HepG2 (cell line): Measurements from ENCODE around the gene LTB4R2. TPM values are rescaled to one million over a fixed set of nuclear protein-coding genes. Genes with fewer than 3 reads are reported as not detected.

Experiments
- DZIP1 ChIP-seq: sonication (generic); formaldehyde crosslinking; IDR thresholded peaks from 2 replicates; pipeline ENCODE4 v1.5.0; 2020; ENCODE audit warnings: mild to moderate bottlenecking, missing genetic modification reagents
- E2F5 ChIP-seq: sonication (generic); formaldehyde crosslinking; conservative IDR thresholded peaks from 2 replicates; pipeline ENCODE4 v1.4.0; 2020; ENCODE audit warnings: missing genetic modification reagents
- FLYWCH1 ChIP-seq: sonication (generic); formaldehyde crosslinking; IDR thresholded peaks from 2 replicates; pipeline ENCODE4 v1.8.1; 2023; ENCODE audit warnings: mild to moderate bottlenecking, missing genetic modification reagents
- FOXO1 ChIP-seq: sonication (generic); formaldehyde crosslinking; IDR thresholded peaks from 2 replicates; pipeline ENCODE4 v1.4.0; 2020; ENCODE audit warnings: missing genetic modification reagents
- HNRNPH1 ChIP-seq: fragments of 200-400 bp; formaldehyde crosslinking; optimal IDR thresholded peaks from 2 replicates; pipeline ENCODE3; 2017; ENCODE audit warnings: mild to moderate bottlenecking, low read depth, low read length
- KDM4B ChIP-seq: sonication (generic); formaldehyde crosslinking; IDR thresholded peaks from 2 replicates; pipeline ENCODE4 v1.4.0; 2020; ENCODE audit warnings: missing genetic modification reagents
- NFKBIZ ChIP-seq: IDR thresholded peaks from 2 replicates; pipeline ENCODE4 v1.6.1; 2018; ENCODE audit warnings: missing genetic modification reagents, missing compliant biosample characterization
- NONO ChIP-seq, 2 experiments: fragments of 450-650 bp in 1 of 2; sonication (generic) in 1 of 2; formaldehyde crosslinking in 1 of 2; IDR thresholded peaks in 1 of 2; conservative IDR thresholded peaks in 1 of 2; 2 replicates each; pipeline versions ENCODE4 v1.6.1 to v1.8.0; 2017 to 2022; ENCODE audit warnings: mild to moderate bottlenecking in 1 of 2, missing genetic modification reagents in 1 of 2, moderate library complexity in 1 of 2
- PATZ1 ChIP-seq: sonication (generic); formaldehyde crosslinking; IDR thresholded peaks from 2 replicates; pipeline ENCODE4 v1.4.0; 2020; ENCODE audit warnings: missing genetic modification reagents
- POLR2A ChIP-seq, 2 experiments: IDR thresholded peaks; 2 replicates each; pipeline ENCODE4 v1.6.1; 2011; ENCODE audit warnings: low read depth in 2 of 2, low read length in 2 of 2, mild to moderate bottlenecking in 1 of 2, moderate library complexity in 1 of 2; ENCODE audit not compliant: insufficient read depth in 1 of 2
- RFX3 ChIP-seq: IDR thresholded peaks from 2 replicates; pipeline ENCODE4 v1.6.1; 2016; ENCODE audit warnings: missing biosample characterization, missing genetic modification reagents
- SMAD1 ChIP-seq: sonication (generic); formaldehyde crosslinking; IDR thresholded peaks from 2 replicates; pipeline ENCODE4 v1.4.0; 2020; ENCODE audit warnings: missing genetic modification reagents, low read depth, mild to moderate bottlenecking, borderline replicate concordance
- ZNF142 ChIP-seq: sonication (generic); formaldehyde crosslinking; IDR thresholded peaks from 2 replicates; pipeline ENCODE4 v1.4.0; 2020; ENCODE audit warnings: missing genetic modification reagents
- ZNF333 ChIP-seq: sonication (generic); formaldehyde crosslinking; IDR thresholded peaks from 2 replicates; pipeline ENCODE4 v1.4.0; 2020; ENCODE audit warnings: mild to moderate bottlenecking, missing genetic modification reagents, borderline replicate concordance
- ZNF350 ChIP-seq: sonication (generic); formaldehyde crosslinking; IDR thresholded peaks from 2 replicates; pipeline ENCODE4 v1.4.0; 2020; ENCODE audit warnings: mild to moderate bottlenecking, low read depth, missing genetic modification reagents, borderline replicate concordance
- ZNF460 ChIP-seq: sonication (generic); formaldehyde crosslinking; IDR thresholded peaks from 2 replicates; pipeline ENCODE4 v1.5.1; 2020; ENCODE audit warnings: missing genetic modification reagents, mild to moderate bottlenecking, borderline replicate concordance
- ZNF782 ChIP-seq: sonication (generic); formaldehyde crosslinking; IDR thresholded peaks from 2 replicates; pipeline ENCODE4 v1.4.0; 2020; ENCODE audit warnings: missing genetic modification reagents, mild to moderate bottlenecking, borderline replicate concordance
- polyA plus RNA-seq, 8 experiments: library from polyadenylated mRNA; depleted of rRNA in 3 of 8; stranded (reverse) in 7 of 8; unstranded in 1 of 8; fragments of >200 nt; fragmentation: Illumina TruSeq in 4 of 8; extraction: Trizol in 4 of 8; gene quantifications; 2 replicates each; pipeline versions ENCODE4 v1.2.1 to v1.2.3, GENCODE V29; 2011 to 2016; ENCODE audit warnings: low read depth in 4 of 8, missing spikeins in 1 of 8, mixed read lengths in 1 of 8; ENCODE audit not compliant: insufficient read depth in 1 of 8
- total RNA-seq, 5 experiments: library from RNA; depleted of rRNA; stranded (reverse); fragments of >200 nt; fragmentation: Illumina TruSeq; extraction: Trizol; gene quantifications; 2 replicates each; pipeline ENCODE4 v1.2.3, GENCODE V29; 2016; ENCODE audit warnings: low read depth in 1 of 5

LTB4R2 gene
- total and polyA plus RNA-seq, 2 of the 13 experiments (the other 11 are each of a cell fraction or from before 2014, with no cell fraction given): 3.9 to 6.9 TPM

GRCh38 chr14:24315807-24316596 lies 6.1 kb downstream of the LTB4R2 start (continued):
- peak; percentile 98 for TF ChIP-seq ZNF142 (CRISPR knock-in tag)
- TF ChIP-seq DZIP1 (CRISPR knock-in tag): peak; percentile 90
- no peak; a peak in 2 of 4 replicates for TF ChIP-seq POLR2A (IDR thresholded peaks at IDR 0.05; ENCODE audit: insufficient read depth in 1 of 2, low read depth in 2 of 2, low read length in 2 of 2)
- no peak for TF ChIP-seq NONO (IDR thresholded peaks at IDR 0.05)
- no peak for TF ChIP-seq NONO (CRISPR knock-in tag; conservative IDR thresholded peaks at IDR 0.05)
- 0 out of 2 replicates have a peak, but pooled peaks have one; percentile 17 for TF ChIP-seq RFX3
- TF ChIP-seq KDM4B: peak; percentile 75; the same call in 1 of the 2 replicates
- peak; percentile 76 for TF ChIP-seq E2F5 (CRISPR knock-in tag)
- peak; percentile 92; the same call in 1 of the 2 replicates for TF ChIP-seq NFKBIZ (CRISPR knock-in tag)
- TF ChIP-seq ZNF333 (CRISPR knock-in tag): peak; percentile 99
- TF ChIP-seq SMAD1 (CRISPR knock-in tag): peak; percentile 90
- TF ChIP-seq ZNF782 (CRISPR knock-in tag): peak; percentile 97
- TF ChIP-seq FOXO1 (CRISPR knock-in tag): peak; percentile 73
- TF ChIP-seq FLYWCH1 (CRISPR knock-in tag): 0 out of 2 replicates have a peak, but pooled peaks have one; percentile 84
- TF ChIP-seq HNRNPH1: no peak
- TF ChIP-seq ZNF350 (CRISPR knock-in tag): peak; percentile 86; the same call in 1 of the 2 replicates
- no peak for TF ChIP-seq PATZ1 (CRISPR knock-in tag)
- no peak for TF ChIP-seq ZNF460 (CRISPR knock-in tag)
